ENCODE results near the gene ZNF430. TPM values are rescaled to one million over a fixed set of nuclear protein-coding genes. Genes with fewer than 3 reads are reported as not detected.

Gene ZNF430
- total and polyA plus RNA-seq, 2 donors (not counting 1 experiment from before 2014, with no cell fraction given): 27.5 to 45.4 TPM

DNA sequence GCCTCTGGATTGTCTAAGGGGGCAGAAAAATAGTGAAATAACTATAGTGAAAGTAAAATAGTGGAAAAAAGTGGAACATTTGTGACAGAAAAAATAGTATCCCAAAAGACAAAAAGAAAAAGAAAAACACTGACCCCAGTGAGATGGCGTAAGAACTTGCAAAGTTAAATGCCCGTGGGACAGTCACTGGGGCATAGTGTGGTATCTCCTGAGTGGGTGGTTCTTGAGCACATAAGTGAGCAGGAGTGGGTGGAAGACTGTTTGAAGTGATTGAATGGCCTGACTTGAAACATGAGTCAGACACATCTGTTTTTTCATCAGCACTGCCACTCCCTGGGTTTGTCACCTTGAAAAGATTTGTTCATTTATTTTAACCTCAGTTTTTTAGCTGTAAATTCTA lies 2.5 kb downstream of the ZNF430 start:
- Histone ChIP-seq H3K9me3 (ENCODE audit: control extremely low read depth in 1 of 3, control insufficient read depth in 2 of 3, insufficient read depth in 1 of 3, low read length in 2 of 3) (no peaks in the 10 kb centered on the region), H3K4me1 (ENCODE audit: control insufficient read depth in 2 of 2, insufficient read depth in 2 of 2, low read length in 2 of 2) (peaks cover 21 to 27% of the 10 kb centered on the region in 2 donors), H3K4me2 (replicated peaks; ENCODE audit: low read depth, low read length, poor library complexity, severe bottlenecking) (no peak overlapping the region), H2AFZ (ENCODE audit: insufficient read depth, low read depth, low read length, poor library complexity, severe bottlenecking) (no peak overlapping the region), H3K79me2 (ENCODE audit: control insufficient read depth, insufficient read depth, low read length) (peaks cover 81% of the 10 kb centered on the region), H3K27me3 (replicated peaks in 1 of 4; ENCODE audit: control extremely low read depth in 1 of 4, control insufficient read depth in 3 of 4, insufficient read depth in 4 of 4, low read length in 3 of 4) (no peaks in the 10 kb centered on the region), H3K36me3 (replicated peaks in 1 of 2; ENCODE audit: control extremely low read depth in 1 of 2, control insufficient read depth in 1 of 2, extremely low read depth in 1 of 2, insufficient read depth in 2 of 2, low read length in 1 of 2) (peaks cover 2 to 45% of the 10 kb centered on the region in 2 experiments), H3K9ac (ENCODE audit: low read length) (no peak overlapping the region), H3K27ac (ENCODE audit: low read length in 2 of 2) (peak overlapping the region in 1 of 2 donors; percentile 67), H4K20me1 (ENCODE audit: control insufficient read depth, insufficient read depth, low read length, poor library complexity, severe bottlenecking) (peaks cover 27% of the 10 kb centered on the region), H3K4me3 (ENCODE audit: control extremely low read depth in 1 of 5, extremely low read depth in 1 of 5, insufficient read depth in 1 of 5, low read depth in 2 of 5, low read length in 4 of 5) (no peak overlapping the region)
- Mint-ChIP-seq H3K4me1 (peaks cover 57% of the 10 kb centered on the region), H3K4me3 (peak overlapping the region; percentile 76), H3K27ac (peak overlapping the region; percentile 55), H3K9me3 (ENCODE audit: insufficient read depth) (no peaks in the 10 kb centered on the region), H3K27me3 (no peaks in the 10 kb centered on the region)
- DNase-seq: no peak
- TF ChIP-seq EZH2 (IDR thresholded peaks at IDR 0.05; ENCODE audit: borderline replicate concordance, insufficient read depth, low read depth, low read length, poor library complexity, severe bottlenecking) (no peak), CTCF (IDR thresholded peaks at IDR 0.05) (no peak)
- intact Hi-C loops (cut with micrococcal nuclease): loop anchor here (5.0 to 10.0 kb wide), 3 partner anchors 101 to 482 kb away; partner anchors contain the start of genes ZNF429, ZNF66 and ZNF85
- POLR2A ChIA-PET: no interaction called here
- WGBS (ENCODE audit: insufficient coverage): 37% methylated on average over 2 of the region's 2 CpGs
- CTCF ChIA-PET: no interaction called here
- no peak for ATAC-seq (ENCODE audit: low read depth)

DNA sequence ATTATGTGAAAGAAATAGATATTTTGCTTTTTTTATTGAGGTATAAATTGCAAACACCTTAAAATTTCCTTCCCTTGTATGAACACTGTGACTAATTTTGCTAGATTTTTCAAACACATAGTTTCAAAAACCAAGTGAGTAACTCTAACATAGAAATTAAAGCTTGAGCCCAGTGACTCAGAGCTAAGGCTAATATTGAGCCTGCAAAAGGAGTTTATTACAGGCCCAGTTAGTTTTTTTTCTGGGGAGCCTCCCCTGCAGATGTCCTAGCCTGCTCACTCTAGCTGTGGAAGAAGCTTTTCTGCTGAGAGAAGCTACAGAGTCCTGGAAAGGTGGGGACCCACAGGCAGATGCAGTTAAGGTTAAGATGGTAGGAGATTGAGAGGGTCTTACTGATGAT lies 3.4 kb downstream of the ZNF430 start:
- H3K79me2 ChIP-seq (ENCODE audit: control insufficient read depth, insufficient read depth, low read length): peaks cover 90% of the 10 kb centered on the region
- CTCF ChIA-PET: no interaction called here

More for the DNA sequence above, 3.4 kb downstream of the ZNF430 start:
- intact Hi-C loops (cut with micrococcal nuclease): loop anchor here (5.0 to 10.0 kb wide), 3 partner anchors 102 to 481 kb away; partner anchors contain the start of genes ZNF429, ZNF66 and ZNF85
- H3K36me3 ChIP-seq (replicated peaks in 1 of 2; ENCODE audit: control extremely low read depth in 1 of 2, control insufficient read depth in 1 of 2, extremely low read depth in 1 of 2, insufficient read depth in 2 of 2, low read length in 1 of 2): peaks cover 5 to 50% of the 10 kb centered on the region in 2 experiments
- Mint-ChIP-seq H3K4me3 (no peak overlapping the region), H3K4me1 (peaks cover 65% of the 10 kb centered on the region), H3K9me3 (ENCODE audit: insufficient read depth) (no peaks in the 10 kb centered on the region), H3K27ac (no peak overlapping the region), H3K27me3 (no peaks in the 10 kb centered on the region)
- DNase-seq (no peak), ATAC-seq (ENCODE audit: low read depth) (no peak)
- no peak overlapping the region for H3K27ac ChIP-seq (ENCODE audit: low read length in 2 of 2)
- no peak overlapping the region for H2AFZ ChIP-seq (ENCODE audit: insufficient read depth, low read depth, low read length, poor library complexity, severe bottlenecking)
- H3K4me2 ChIP-seq (replicated peaks; ENCODE audit: low read depth, low read length, poor library complexity, severe bottlenecking): no peak overlapping the region
- POLR2A ChIA-PET: no interaction called here
- no peak overlapping the region for H3K9ac ChIP-seq (ENCODE audit: low read length)
- TF ChIP-seq CTCF (IDR thresholded peaks at IDR 0.05) (no peak), EZH2 (IDR thresholded peaks at IDR 0.05; ENCODE audit: borderline replicate concordance, insufficient read depth, low read depth, low read length, poor library complexity, severe bottlenecking) (no peak)
- no peaks in the 10 kb centered on the region for H3K9me3 ChIP-seq (ENCODE audit: control extremely low read depth in 1 of 3, control insufficient read depth in 2 of 3, insufficient read depth in 1 of 3, low read length in 2 of 3)
- H3K27me3 ChIP-seq (replicated peaks in 1 of 4; ENCODE audit: control extremely low read depth in 1 of 4, control insufficient read depth in 3 of 4, insufficient read depth in 4 of 4, low read length in 3 of 4): no peaks in the 10 kb centered on the region
- peaks cover 35% of the 10 kb centered on the region for H4K20me1 ChIP-seq (ENCODE audit: control insufficient read depth, insufficient read depth, low read length, poor library complexity, severe bottlenecking)
- H3K4me3 ChIP-seq (ENCODE audit: control extremely low read depth in 1 of 5, extremely low read depth in 1 of 5, insufficient read depth in 1 of 5, low read depth in 2 of 5, low read length in 4 of 5): no peak overlapping the region
- peaks cover 21 to 32% of the 10 kb centered on the region in 2 donors for H3K4me1 ChIP-seq (ENCODE audit: control insufficient read depth in 2 of 2, insufficient read depth in 2 of 2, low read length in 2 of 2)

All from B cell (primary cell).